ENCODE results near the gene CD93.

- no peak for TF ChIP-seq CREB5 (CRISPR knock-in tag; IDR thresholded peaks at IDR 0.05; ENCODE audit: low read depth)
- TF ChIP-seq ZC3H10 (CRISPR knock-in tag; IDR thresholded peaks at IDR 0.05), result no peak
- TF ChIP-seq PATZ1 (CRISPR knock-in tag; IDR thresholded peaks at IDR 0.05; ENCODE audit: borderline replicate concordance), result no peak
- TF ChIP-seq RARB (CRISPR knock-in tag; IDR thresholded peaks at IDR 0.05), result no peak
- no peak for TF ChIP-seq ZFP30 (CRISPR knock-in tag; IDR thresholded peaks at IDR 0.05)
- no peak for TF ChIP-seq ESRRG (CRISPR knock-in tag; IDR thresholded peaks at IDR 0.05)
- TF ChIP-seq ISL1 (CRISPR knock-in tag; IDR thresholded peaks at IDR 0.05), result no peak
- TF ChIP-seq CSRNP3 (CRISPR knock-in tag; IDR thresholded peaks at IDR 0.05), result no peak
- no peak for TF ChIP-seq OSR1 (CRISPR knock-in tag; IDR thresholded peaks at IDR 0.05)
Measured at GRCh38 chr20:23131766-23132165, 45.6 kb upstream of the CD93 start.
